Osteoblast (primary cell): ENCODE results near the gene ILRUN. TPM values are rescaled to one million over a fixed set of nuclear protein-coding genes. Genes with fewer than 3 reads are reported as not detected.
"Not testable (repeated sequence)": the region's sequence is repeated elsewhere in the genome, so short reads cannot be mapped to it uniquely, and the experiment has no call there.

ENCODE experiments used
- DNase-seq: peaks from one replicate; pipeline ENCODE4 v3.0.0; 2011; ENCODE audit warnings: low spot score, mixed read lengths; ENCODE audit not compliant: insufficient read length; ENCODE audit errors: missing footprints
- H2AFZ ChIP-seq: 2 replicates; pipeline ENCODE4 v1.6.0; 2011; ENCODE audit warnings: mild to moderate bottlenecking, low read length
- H3K27ac ChIP-seq: 2 replicates; pipeline ENCODE4 v1.5.1; 2011; ENCODE audit warnings: mild to moderate bottlenecking, low read depth, low read length, moderate library complexity
- H3K27me3 ChIP-seq: 2 replicates; pipeline ENCODE4 v1.6.0; 2012; ENCODE audit warnings: mild to moderate bottlenecking, control low read depth, inconsistent platforms, low read length, moderate library complexity; ENCODE audit not compliant: insufficient read depth
- H3K36me3 ChIP-seq: 2 replicates; pipeline ENCODE4 v1.5.1; 2011; ENCODE audit warnings: mild to moderate bottlenecking, low read length, control low read depth, moderate library complexity; ENCODE audit not compliant: insufficient read depth
- H3K4me1 ChIP-seq: 2 replicates; pipeline ENCODE4 v1.5.1; 2011; ENCODE audit warnings: mild to moderate bottlenecking, low read length, control low read depth, moderate library complexity; ENCODE audit not compliant: insufficient read depth
- H3K4me2 ChIP-seq: 2 replicates; pipeline ENCODE4 v1.6.0; 2011; ENCODE audit warnings: mild to moderate bottlenecking, low read length; ENCODE audit not compliant: insufficient read depth
- H3K4me3 ChIP-seq: fragments of 200-600 bp; sonication (generic); 3 replicates; pipeline ENCODE4 v1.5.1; 2012; ENCODE audit warnings: mild to moderate bottlenecking, low read length, inconsistent platforms; ENCODE audit not compliant: insufficient read depth
- H3K79me2 ChIP-seq: 2 replicates; pipeline ENCODE4 v1.6.0; 2012; ENCODE audit warnings: mild to moderate bottlenecking, low read length, control low read depth, inconsistent platforms; ENCODE audit not compliant: insufficient read depth
- H3K9me3 ChIP-seq: 2 replicates; pipeline ENCODE4 v1.5.1; 2011; ENCODE audit warnings: low read depth, low read length, control low read depth
- H4K20me1 ChIP-seq: 2 replicates; pipeline ENCODE4 v1.6.0; 2012; ENCODE audit warnings: mild to moderate bottlenecking, low read length, control low read depth; ENCODE audit not compliant: insufficient read depth
- total RNA-seq: library from RNA; depleted of rRNA; stranded (reverse); fragments of >200 nt; gene quantifications from 2 replicates; pipeline ENCODE4 v1.2.3, GENCODE V29; 2012
- TF ChIP-seq, protein P1 (sequence below): IDR thresholded peaks from 2 replicates; pipeline ENCODE4 v1.5.1; 2011; ENCODE audit warnings: mild to moderate bottlenecking, low read depth, low read length, moderate library complexity; ENCODE audit errors: extremely low read depth

Gene ILRUN
- total RNA-seq, 1 donor, result 38.0 TPM

DNA sequence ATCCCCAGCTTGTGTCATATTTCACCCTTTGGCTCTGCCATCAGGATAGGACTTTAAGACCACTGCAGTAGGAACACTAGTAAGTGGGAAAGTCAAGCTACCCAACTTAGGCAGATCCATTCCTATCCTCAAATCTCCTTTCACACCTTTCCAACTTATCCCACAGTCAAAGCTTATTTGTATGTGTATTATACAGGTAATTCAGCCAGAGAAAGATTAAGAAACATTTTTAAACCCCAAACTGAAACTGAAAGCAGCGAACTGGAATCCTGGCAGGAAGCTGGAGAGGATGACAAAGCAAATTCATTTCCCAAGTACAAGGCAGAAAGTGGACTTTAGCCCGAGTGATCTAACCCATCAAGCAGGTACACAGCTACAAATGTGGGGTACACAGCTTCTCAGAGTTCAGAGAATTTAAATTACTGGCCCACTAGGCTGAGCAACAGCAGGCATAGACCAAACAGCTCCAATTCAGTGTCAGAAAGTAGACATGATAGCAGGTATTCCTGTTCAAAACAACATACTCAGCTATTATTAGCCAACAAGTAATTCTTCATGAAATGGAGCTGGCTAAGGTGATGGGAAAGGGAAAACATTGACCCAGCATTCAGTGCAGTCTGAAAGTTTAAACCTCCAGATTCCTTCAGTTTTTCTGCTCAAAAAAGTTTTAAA lies 39.1 kb downstream of the ILRUN start:
- DNase-seq, result peak; percentile 55
- Histone ChIP-seq H3K4me2 (peak overlapping the region; percentile 90), H3K4me1 (peaks cover 30% of the 10 kb centered on the region), H3K4me3 (peak overlapping the region; percentile 67), H3K27ac (peak overlapping the region; percentile 91), H3K27me3 (no peaks in the 10 kb centered on the region), H2AFZ (peak overlapping the region; percentile 42), H3K9me3 (no peaks in the 10 kb centered on the region), H3K36me3 (peaks cover 14% of the 10 kb centered on the region), H4K20me1 (peaks cover 5% of the 10 kb centered on the region), H3K79me2 (peaks cover 78% of the 10 kb centered on the region)
- TF ChIP-seq, protein P1, sequence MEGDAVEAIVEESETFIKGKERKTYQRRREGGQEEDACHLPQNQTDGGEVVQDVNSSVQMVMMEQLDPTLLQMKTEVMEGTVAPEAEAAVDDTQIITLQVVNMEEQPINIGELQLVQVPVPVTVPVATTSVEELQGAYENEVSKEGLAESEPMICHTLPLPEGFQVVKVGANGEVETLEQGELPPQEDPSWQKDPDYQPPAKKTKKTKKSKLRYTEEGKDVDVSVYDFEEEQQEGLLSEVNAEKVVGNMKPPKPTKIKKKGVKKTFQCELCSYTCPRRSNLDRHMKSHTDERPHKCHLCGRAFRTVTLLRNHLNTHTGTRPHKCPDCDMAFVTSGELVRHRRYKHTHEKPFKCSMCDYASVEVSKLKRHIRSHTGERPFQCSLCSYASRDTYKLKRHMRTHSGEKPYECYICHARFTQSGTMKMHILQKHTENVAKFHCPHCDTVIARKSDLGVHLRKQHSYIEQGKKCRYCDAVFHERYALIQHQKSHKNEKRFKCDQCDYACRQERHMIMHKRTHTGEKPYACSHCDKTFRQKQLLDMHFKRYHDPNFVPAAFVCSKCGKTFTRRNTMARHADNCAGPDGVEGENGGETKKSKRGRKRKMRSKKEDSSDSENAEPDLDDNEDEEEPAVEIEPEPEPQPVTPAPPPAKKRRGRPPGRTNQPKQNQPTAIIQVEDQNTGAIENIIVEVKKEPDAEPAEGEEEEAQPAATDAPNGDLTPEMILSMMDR, result no peak

- peaks cover 5% of the 10 kb centered on the region for H4K20me1 ChIP-seq
- H3K27me3 ChIP-seq, result no peaks in the 10 kb centered on the region
- peaks cover 80% of the 10 kb centered on the region for H3K79me2 ChIP-seq
- H2AFZ ChIP-seq, result no peak overlapping the region
- H3K4me2 ChIP-seq, result peak overlapping the region; percentile 90
- H3K36me3 ChIP-seq, result peaks cover 14% of the 10 kb centered on the region
- no peak for DNase-seq
- peak overlapping the region; percentile 67 for H3K4me3 ChIP-seq
- TF ChIP-seq, protein P1, result no peak
- H3K4me1 ChIP-seq, result peaks cover 30% of the 10 kb centered on the region
- peak overlapping the region; percentile 91 for H3K27ac ChIP-seq
- H3K9me3 ChIP-seq, result no peaks in the 10 kb centered on the region
Measured at GRCh38 chr6:34657037-34657306, 39.6 kb downstream of the ILRUN start.

- H2AFZ ChIP-seq, result no peak overlapping the region
- H3K4me3 ChIP-seq, result peak overlapping the region; percentile 67
- peak overlapping the region; percentile 90 for H3K4me2 ChIP-seq
- peaks cover 14% of the 10 kb centered on the region for H3K36me3 ChIP-seq
- no peaks in the 10 kb centered on the region for H3K9me3 ChIP-seq
- H3K27me3 ChIP-seq, result no peaks in the 10 kb centered on the region
- H4K20me1 ChIP-seq, result peaks cover 5% of the 10 kb centered on the region
- peaks cover 79% of the 10 kb centered on the region for H3K79me2 ChIP-seq
- peak overlapping the region; percentile 91 for H3K27ac ChIP-seq
- TF ChIP-seq, protein P1, result no peak
- peaks cover 30% of the 10 kb centered on the region for H3K4me1 ChIP-seq
- DNase-seq, result no peak
Measured at GRCh38 chr6:34656378-34657036, 40.1 kb downstream of the ILRUN start.

- peak overlapping the region; percentile 91 for H3K27ac ChIP-seq
- H3K9me3 ChIP-seq, H4K20me1 ChIP-seq, H3K27me3 ChIP-seq, H2AFZ ChIP-seq, DNase-seq: not testable (repeated sequence)
- peaks cover 78% of the 10 kb centered on the region for H3K79me2 ChIP-seq
- H3K36me3 ChIP-seq, result peaks cover 14% of the 10 kb centered on the region
- peaks cover 30% of the 10 kb centered on the region for H3K4me1 ChIP-seq
- H3K4me2 ChIP-seq, result peak overlapping the region; percentile 90
- peak overlapping the region; percentile 67 for H3K4me3 ChIP-seq
Measured at GRCh38 chr6:34655876-34656377, 40.6 kb downstream of the ILRUN start.
